SK-N-SH treated with all-trans-retinoic acid at 6 μM for 48 hours (cell line): ENCODE data around the gene FRG2C.
"Not testable (repeated sequence)": the region's sequence is repeated elsewhere in the genome, so short reads cannot be mapped to it uniquely, and the experiment has no call there.

ENCODE experiments used
- ATAC-seq: fragments of 200-7000 bp; cut with Tn5 transposase; 3 replicates; pipeline ENCODE4 v1.9.1; 2020; ENCODE audit warnings: mild to moderate bottlenecking, moderate library complexity
- BACH2 ChIP-seq: fragments of 250-450 bp; sonication (Bioruptor Pico); IDR thresholded peaks from 2 replicates; pipeline ENCODE4 v1.9.0; 2021; ENCODE audit warnings: mild to moderate bottlenecking, borderline replicate concordance
- CSDC2 ChIP-seq: fragments of 250-450 bp; sonication (Bioruptor Pico); IDR thresholded peaks from 2 replicates; pipeline ENCODE4 v1.5.0; 2020; ENCODE audit warnings: mild to moderate bottlenecking, moderate library complexity
- ESRRG ChIP-seq: fragments of 250-450 bp; sonication (Bioruptor Pico); IDR thresholded peaks from 2 replicates; pipeline ENCODE4 v1.6.1; 2021; ENCODE audit warnings: mild to moderate bottlenecking
- GLIS3 ChIP-seq: fragments of 250-450 bp; sonication (Bioruptor Pico); IDR thresholded peaks from 2 replicates; pipeline ENCODE4 v1.5.0; 2020; ENCODE audit warnings: mild to moderate bottlenecking, moderate library complexity
- ISL1 ChIP-seq: fragments of 250-450 bp; sonication (Bioruptor Pico); IDR thresholded peaks from 2 replicates; pipeline ENCODE4 v2.1.2; 2022; ENCODE audit warnings: mild to moderate bottlenecking, moderate library complexity
- OSR1 ChIP-seq: fragments of 250-450 bp; sonication (Bioruptor Pico); IDR thresholded peaks from 2 replicates; pipeline ENCODE4 v1.8.0; 2022; ENCODE audit warnings: moderate library complexity, mild to moderate bottlenecking, inconsistent platforms
- PPARA ChIP-seq: fragments of 250-450 bp; sonication (Bioruptor Pico); IDR thresholded peaks from 2 replicates; pipeline ENCODE4 v1.5.0; 2020; ENCODE audit warnings: mild to moderate bottlenecking, borderline replicate concordance
- RARB ChIP-seq: fragments of 250-450 bp; sonication (Bioruptor Pico); IDR thresholded peaks from 2 replicates; pipeline ENCODE4 v1.8.0; 2021; ENCODE audit warnings: mild to moderate bottlenecking, moderate library complexity
- SNAI2 ChIP-seq: fragments of 250-450 bp; sonication (Bioruptor Pico); IDR thresholded peaks from 2 replicates; pipeline ENCODE4 v1.5.0; 2020; ENCODE audit warnings: mild to moderate bottlenecking, moderate library complexity
- TOX ChIP-seq: fragments of 250-450 bp; sonication (Bioruptor Pico); IDR thresholded peaks from 2 replicates; pipeline ENCODE4 v1.8.0; 2021; ENCODE audit warnings: mild to moderate bottlenecking, moderate library complexity, borderline replicate concordance
- ZC3H10 ChIP-seq: fragments of 250-450 bp; sonication (Bioruptor Pico); IDR thresholded peaks from 2 replicates; pipeline ENCODE4 v1.5.1; 2021; ENCODE audit warnings: mild to moderate bottlenecking, moderate library complexity
- ZFP3 ChIP-seq: fragments of 250-450 bp; sonication (Bioruptor Pico); IDR thresholded peaks from 2 replicates; pipeline ENCODE4 v1.5.0; 2020; ENCODE audit warnings: mild to moderate bottlenecking, moderate library complexity
- ZNF70 ChIP-seq: fragments of 450-650 bp; formaldehyde crosslinking; IDR thresholded peaks from 2 replicates; pipeline ENCODE4 v1.5.0; 2020; ENCODE audit warnings: mild to moderate bottlenecking, moderate library complexity
- ZNF8 ChIP-seq: fragments of 450-650 bp; formaldehyde crosslinking; IDR thresholded peaks from 2 replicates; pipeline ENCODE4 v1.5.0; 2020; ENCODE audit warnings: mild to moderate bottlenecking, moderate library complexity
- TF ChIP-seq, protein P1 (sequence below): fragments of 250-450 bp; sonication (Bioruptor Pico); IDR thresholded peaks from 2 replicates; pipeline ENCODE4 v1.8.0; 2020; ENCODE audit warnings: mild to moderate bottlenecking, moderate library complexity, borderline replicate concordance
- TF ChIP-seq, protein P2 (sequence below): fragments of 250-450 bp; sonication (Bioruptor Pico); IDR thresholded peaks from 2 replicates; pipeline ENCODE4 v1.8.0; 2021; ENCODE audit warnings: low read depth, mild to moderate bottlenecking, moderate library complexity, borderline replicate concordance

FRG2C gene

DNA sequence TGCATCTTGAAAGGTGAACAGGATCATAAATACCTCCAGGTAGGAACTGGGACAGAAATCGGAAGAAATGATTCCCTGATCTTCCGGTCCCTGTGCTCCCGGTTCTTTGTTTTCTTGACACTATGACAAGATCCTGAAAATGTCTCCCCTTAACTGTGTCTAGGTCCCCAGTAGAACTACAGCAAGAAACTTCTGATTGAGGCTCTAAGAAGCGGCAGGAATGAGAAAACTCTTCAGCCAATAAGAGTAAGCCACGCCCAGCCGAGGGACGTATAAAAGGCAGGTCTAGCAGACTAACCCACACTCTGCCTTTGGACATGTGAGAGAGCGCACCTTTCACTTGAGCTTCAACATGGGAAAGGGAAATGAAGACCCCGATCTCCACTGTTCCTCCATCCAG, at the start of gene FRG2C:
FRG2C (plus strand) TSS at position 301 of the 400 bp plus-strand sequence; CDS start at position 353, 52 bp downstream.
- ATAC-seq, result not testable (repeated sequence)

DNA sequence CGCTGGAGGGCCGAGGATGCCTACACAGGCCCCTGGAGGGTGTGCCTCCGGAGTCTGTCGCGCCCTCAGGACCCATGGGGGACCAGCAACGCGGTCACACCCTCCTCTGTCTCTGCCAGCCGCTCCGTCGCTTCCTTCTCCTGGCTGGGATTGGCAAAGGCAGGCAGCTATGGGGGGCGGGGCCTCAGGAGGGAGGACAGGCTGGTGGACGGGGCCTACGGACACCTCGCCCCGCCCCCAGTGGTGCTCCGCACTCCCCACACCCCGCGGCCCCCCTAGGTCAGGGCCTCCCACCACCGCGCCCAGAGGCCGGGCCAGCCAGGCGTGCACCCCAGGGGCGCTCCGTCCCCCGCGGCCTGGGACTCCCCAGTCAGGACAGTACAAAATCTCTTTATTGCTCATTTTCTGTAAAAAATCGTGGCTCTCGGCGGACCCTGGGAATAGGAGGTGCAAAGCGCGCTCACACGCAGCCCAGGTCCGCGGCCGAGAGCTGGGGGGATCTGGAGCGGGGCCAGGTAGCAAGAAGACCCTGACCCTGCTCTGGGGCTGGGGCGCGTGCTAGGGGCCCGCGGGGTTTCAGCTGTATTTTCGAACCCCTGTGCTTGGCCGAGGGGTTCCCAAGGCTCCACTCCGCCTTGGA, 45.3 kb upstream of the FRG2C start:
- ATAC-seq, result peak; percentile 51; the same call in 2 of the 3 replicates

DNA sequence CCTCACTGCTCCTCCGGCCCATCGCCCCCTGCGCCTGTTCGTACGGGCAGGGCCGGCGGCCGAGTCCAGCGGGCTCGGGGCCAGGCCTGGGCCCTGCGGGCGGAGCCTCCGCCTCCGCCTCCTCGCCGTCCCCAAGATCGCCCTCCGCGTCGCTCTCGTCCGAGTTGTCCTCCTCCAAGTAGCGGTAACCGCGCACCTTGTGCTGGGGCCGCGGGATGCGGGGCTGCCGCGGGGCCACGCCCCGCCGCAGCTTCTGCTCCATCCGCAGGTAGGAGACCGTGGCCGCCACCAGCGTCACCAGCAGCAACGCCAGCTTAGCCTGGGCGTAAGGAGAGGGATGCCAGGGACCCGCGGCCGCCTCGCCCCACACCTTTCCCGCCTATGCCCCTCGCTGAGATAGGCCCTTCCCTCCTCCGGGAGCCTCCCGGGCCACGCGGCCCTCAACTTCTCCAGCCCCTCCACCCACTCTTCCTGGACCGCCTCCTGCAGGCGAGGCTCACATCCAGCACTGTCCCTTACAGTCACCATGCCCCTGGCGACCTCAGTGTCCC, 44.6 kb upstream of the FRG2C start:
- TF ChIP-seq ZNF70 (CRISPR knock-in tag), result 0 out of 2 replicates have a peak, but pooled peaks have one; percentile 11
- peak; percentile 57; the same call in 2 of the 3 replicates for ATAC-seq

DNA sequence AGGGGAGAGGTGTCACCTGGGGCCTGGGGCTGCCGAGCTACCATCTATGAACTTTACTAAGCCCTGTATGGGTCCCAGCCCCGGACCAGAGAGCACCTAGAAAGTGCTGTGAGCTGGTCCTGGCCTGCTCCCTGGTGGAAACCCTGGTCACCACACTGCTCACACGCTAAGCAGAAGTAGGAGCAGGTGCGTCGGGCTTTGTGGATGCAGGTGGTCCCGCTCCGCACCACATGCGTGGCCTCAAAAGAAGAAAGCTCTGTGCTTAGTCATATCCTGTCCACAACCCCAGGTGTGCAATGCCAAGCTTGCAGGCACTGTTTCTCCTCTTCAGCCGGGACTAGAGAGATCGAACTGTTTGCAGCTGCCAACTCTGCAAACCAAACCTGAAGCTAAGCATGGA, 42.4 kb upstream of the FRG2C start:
- ATAC-seq, result not testable (repeated sequence)

DNA sequence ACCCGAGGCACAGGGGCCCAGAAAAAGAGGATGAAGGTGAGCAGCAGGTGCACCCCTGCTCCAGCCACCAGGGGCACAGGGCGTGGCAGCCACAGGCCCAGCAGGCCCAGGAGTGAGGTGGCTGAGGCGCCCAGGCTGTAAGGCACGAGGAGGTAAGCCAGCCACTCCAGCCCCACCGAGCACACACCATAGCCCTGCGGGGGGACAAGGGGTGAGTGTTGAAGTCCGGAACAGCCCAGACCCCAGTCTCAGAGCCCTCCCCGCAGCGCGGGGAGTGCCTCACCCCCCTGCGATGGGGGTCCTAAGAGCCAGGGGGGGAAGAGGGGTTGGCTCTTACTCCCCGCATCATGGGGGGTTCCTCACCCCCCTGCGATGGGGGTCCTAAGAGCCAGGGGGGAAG, 40.5 kb upstream of the FRG2C start:
- ATAC-seq, result not testable (repeated sequence)

DNA sequence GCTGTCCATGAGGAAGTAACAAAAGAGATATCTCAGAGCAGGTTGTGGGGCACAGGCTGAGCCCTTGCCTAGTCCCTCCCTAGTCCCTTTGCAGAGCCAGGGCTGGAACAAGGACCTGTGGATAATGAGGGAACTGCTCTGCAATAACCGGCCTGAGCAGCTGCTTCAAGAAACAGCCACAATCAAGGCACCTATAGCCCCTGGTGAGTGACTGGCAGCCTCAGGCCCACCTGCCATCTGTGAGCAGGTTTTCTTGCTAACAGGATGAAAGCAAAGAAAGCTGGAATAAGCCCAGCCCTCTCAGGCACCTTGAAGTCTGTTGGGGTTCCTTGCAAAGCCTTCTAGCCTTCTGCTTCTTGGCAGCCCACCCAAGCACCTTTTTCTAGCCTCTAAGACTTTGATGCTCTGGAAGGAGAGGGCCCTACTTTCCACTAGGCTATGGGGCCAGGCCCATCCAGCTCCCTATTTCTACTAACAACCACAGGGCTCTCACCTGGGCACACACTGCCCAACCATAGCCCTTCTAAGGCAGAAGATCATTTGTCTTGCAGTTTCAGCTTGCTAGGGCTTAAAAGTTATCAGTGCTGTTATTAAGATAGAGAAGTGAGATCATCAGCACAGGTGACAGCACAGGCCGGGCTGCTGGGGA, 33.1 kb upstream of the FRG2C start:
- not testable (repeated sequence) for ATAC-seq

DNA sequence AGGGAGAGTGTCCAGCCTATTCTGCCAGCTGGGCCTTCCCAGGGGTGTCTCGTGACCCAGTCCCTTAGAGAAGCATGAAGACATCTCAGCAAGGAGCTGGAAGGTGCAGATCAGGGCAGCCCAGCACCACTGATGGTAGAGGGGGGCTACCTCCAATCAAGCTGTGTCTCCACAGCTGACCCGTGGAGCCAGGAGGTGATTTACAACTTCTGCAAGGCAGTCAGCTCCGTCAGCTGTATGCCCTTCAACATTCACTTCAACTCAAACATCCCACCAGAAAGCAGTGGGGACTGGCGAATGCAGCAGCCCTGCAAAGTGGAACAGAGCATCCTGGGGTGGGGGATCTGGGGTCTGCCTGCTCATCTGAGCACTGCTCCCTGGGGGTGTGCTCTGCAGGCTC, 32.6 kb upstream of the FRG2C start:
- TF ChIP-seq ZC3H10 (no peak), BACH2 (no peak), RARB (no peak), ZNF8 (CRISPR knock-in tag) (no peak), ZNF70 (CRISPR knock-in tag) (no peak), PPARA (CRISPR knock-in tag) (no peak), TOX (CRISPR knock-in tag) (no peak), OSR1 (CRISPR knock-in tag) (no peak), ISL1 (CRISPR knock-in tag) (no peak)
- TF ChIP-seq, protein P1, sequence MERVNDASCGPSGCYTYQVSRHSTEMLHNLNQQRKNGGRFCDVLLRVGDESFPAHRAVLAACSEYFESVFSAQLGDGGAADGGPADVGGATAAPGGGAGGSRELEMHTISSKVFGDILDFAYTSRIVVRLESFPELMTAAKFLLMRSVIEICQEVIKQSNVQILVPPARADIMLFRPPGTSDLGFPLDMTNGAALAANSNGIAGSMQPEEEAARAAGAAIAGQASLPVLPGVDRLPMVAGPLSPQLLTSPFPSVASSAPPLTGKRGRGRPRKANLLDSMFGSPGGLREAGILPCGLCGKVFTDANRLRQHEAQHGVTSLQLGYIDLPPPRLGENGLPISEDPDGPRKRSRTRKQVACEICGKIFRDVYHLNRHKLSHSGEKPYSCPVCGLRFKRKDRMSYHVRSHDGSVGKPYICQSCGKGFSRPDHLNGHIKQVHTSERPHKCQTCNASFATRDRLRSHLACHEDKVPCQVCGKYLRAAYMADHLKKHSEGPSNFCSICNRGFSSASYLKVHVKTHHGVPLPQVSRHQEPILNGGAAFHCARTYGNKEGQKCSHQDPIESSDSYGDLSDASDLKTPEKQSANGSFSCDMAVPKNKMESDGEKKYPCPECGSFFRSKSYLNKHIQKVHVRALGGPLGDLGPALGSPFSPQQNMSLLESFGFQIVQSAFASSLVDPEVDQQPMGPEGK (CRISPR knock-in tag), result no peak
- ATAC-seq, result no peak

DNA sequence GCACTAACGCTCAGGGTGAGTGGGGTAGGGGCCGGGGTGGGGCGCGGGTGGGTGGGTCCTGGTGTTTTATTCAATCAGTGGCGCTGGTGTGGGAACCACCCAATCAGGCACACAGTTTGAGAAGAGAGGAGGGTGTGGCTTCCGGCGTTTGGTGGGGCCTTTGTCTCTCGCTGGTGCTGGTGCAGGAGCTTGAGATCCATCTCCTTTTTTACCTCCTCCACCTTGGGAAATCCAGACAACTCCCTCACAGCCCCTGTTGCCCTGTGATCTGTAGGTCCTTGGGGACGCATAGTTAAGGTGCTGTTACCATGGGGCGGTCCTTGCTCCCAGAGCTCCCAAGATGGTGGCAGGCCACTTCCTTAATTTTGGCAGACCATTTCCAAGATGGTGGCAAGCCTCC, 25.2 kb upstream of the FRG2C start:
- ATAC-seq, result not testable (repeated sequence)

DNA sequence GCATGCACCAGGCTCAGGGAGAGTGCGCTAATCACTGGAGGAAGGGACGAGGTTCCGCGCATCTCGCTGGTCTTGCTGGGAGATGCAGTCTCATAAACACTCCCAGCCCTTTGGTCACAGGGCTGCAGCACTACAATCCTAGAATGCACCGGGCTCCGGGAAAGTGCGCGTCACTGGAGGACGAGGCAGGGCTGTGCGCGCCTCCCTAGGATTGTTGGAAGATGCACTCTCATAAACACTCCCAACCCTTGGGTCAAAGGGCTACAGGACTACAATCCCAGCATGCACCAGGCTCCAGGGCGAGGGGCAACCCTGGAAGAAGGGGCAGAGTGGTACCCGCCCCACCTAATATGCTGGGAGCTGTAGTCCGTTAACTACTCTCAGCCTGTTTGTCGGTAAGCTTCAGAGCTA, 23.0 kb upstream of the FRG2C start:
- ATAC-seq, result peak; percentile 64

DNA sequence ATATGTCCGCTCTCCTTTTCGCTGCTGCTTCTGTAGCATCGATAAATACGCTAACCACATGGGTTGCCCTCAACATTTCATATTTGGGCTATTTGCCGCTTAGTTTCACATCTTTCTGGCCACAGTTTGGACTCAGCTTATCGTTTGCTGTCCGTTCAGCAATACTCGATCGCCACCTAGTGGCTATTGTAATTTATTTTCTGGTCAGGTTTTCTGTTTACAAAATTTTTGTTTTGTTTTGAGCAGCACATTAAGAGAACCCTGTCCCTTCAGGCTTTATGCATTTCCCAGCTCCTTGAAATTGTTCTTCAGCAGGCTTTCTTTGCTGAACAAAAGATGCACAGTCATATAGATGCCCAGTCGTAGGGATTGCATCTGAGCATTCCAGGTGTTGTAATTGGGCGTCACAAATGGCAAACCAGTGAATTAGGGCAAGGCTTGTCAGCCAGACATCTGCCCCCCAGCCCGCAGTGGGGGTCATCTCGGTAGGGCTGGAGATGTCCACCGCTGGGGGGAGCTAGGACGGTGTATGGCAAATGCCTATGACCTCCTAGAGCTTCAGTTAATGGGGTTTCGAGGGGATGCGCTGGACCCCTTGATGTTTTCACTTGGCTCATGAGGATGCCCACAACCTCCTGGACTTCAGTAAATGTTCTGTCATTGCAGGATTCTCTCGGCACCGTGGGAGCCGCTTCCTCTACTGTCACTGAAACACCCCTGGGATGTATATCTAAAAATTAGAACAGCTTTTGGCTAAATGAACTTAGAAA, 20.9 kb upstream of the FRG2C start:
- ATAC-seq, result peak; percentile 42; the same call in 1 of the 3 replicates

DNA sequence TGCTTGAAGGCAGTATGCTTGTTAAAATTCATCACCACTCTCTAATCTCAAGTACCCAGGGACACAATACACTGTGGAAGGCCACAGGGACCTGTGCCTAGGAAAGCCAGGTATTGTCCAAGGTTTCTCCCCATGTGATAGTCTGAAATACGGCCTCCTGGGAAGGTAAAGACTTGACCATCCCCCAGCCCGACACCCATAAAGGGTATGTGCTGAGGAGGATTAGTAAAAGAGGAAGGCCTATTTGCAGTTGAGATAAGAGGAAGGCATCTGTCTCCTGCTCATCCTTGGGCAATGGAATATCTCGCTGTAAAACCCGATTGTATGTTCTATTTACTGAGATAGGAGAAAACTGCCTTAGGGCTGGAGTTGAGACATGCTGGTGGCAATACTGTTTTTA, 18.6 kb upstream of the FRG2C start:
- ATAC-seq, result not testable (repeated sequence)

DNA sequence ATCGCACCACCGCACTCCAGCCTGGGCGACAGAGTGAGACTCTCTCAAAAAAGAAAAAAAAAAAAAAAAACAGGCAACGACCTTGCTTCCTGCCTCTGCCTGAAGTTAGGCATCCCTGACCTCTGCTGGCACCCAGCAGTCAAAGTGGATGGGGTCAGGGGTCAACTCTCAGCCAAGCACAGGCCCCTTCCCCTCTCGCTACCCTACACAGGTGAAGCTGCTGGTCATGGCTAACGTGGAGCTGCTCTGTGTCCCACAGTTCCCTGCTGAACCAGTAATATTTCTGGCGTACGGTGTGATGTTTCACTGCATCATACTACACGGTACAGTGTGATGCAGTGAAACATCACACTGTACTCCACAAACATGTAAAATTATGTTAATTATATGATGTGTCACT, 13.9 kb upstream of the FRG2C start:
- ATAC-seq, result no peak
- TF ChIP-seq GLIS3 (CRISPR knock-in tag), result no peak
- no peak for TF ChIP-seq ZFP3
- TF ChIP-seq SNAI2 (CRISPR knock-in tag), result no peak
- no peak for TF ChIP-seq CSDC2
- no peak for TF ChIP-seq OSR1 (CRISPR knock-in tag)
- no peak for TF ChIP-seq ZNF8 (CRISPR knock-in tag)
- no peak for TF ChIP-seq ZC3H10
- TF ChIP-seq RARB, result no peak
- TF ChIP-seq BACH2, result no peak
- no peak for TF ChIP-seq PPARA (CRISPR knock-in tag)
- TF ChIP-seq, protein P1 (CRISPR knock-in tag), result no peak
- no peak for TF ChIP-seq ESRRG (CRISPR knock-in tag)
- TF ChIP-seq, protein P2, sequence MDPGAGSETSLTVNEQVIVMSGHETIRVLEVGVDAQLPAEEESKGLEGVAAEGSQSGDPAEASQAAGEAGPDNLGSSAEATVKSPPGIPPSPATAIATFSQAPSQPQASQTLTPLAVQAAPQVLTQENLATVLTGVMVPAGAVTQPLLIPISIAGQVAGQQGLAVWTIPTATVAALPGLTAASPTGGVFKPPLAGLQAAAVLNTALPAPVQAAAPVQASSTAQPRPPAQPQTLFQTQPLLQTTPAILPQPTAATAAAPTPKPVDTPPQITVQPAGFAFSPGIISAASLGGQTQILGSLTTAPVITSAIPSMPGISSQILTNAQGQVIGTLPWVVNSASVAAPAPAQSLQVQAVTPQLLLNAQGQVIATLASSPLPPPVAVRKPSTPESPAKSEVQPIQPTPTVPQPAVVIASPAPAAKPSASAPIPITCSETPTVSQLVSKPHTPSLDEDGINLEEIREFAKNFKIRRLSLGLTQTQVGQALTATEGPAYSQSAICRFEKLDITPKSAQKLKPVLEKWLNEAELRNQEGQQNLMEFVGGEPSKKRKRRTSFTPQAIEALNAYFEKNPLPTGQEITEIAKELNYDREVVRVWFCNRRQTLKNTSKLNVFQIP (CRISPR knock-in tag), result no peak
- no peak for TF ChIP-seq ISL1 (CRISPR knock-in tag)
